WERI-Rb-1 (cell line): ENCODE results near the gene KLHL17.

Experiments
- DNase-seq: peaks from one replicate; pipeline ENCODE4 v3.0.0-alpha.2; 2020
- H3K27ac ChIP-seq: fragments of 250-450 bp; sonication (Bioruptor Pico); 2 replicates; pipeline ENCODE4 v1.5.1; 2020; ENCODE audit warnings: mild to moderate bottlenecking, moderate library complexity
- H3K27me3 ChIP-seq: fragments of 250-450 bp; sonication (Bioruptor Pico); 2 replicates; pipeline ENCODE4 v1.5.1; 2021; ENCODE audit warnings: mild to moderate bottlenecking, low read depth, moderate library complexity; ENCODE audit not compliant: insufficient read depth, severe bottlenecking
- H3K36me3 ChIP-seq: fragments of 250-450 bp; sonication (Bioruptor Pico); 2 replicates; pipeline ENCODE4 v1.5.1; 2020; ENCODE audit warnings: mild to moderate bottlenecking, moderate library complexity
- H3K4me3 ChIP-seq: 2 replicates; pipeline ENCODE4 v1.5.1; 2011; ENCODE audit warnings: low read depth, mild to moderate bottlenecking, control low read depth, low read length
- H3K9me3 ChIP-seq: fragments of 250-450 bp; sonication (Bioruptor Pico); 2 replicates; pipeline ENCODE4 v1.5.1; 2021; ENCODE audit warnings: mild to moderate bottlenecking, moderate library complexity; ENCODE audit not compliant: severe bottlenecking
- CTCF ChIP-seq: IDR thresholded peaks from 2 replicates; pipeline ENCODE4 v1.5.1; 2011; ENCODE audit warnings: low read depth, mild to moderate bottlenecking, control low read depth, inconsistent platforms, low read length

The KLHL17 gene

GRCh38 chr1:1001057-1001783, 40.8 kb downstream of the KLHL17 start:
- TF ChIP-seq CTCF: no peak
- Histone ChIP-seq H3K27me3 (no peaks in the 10 kb centered on the region), H3K36me3 (peaks cover 16% of the 10 kb centered on the region), H3K9me3 (no peaks in the 10 kb centered on the region), H3K27ac (peak overlapping the region; percentile 99), H3K4me3 (peak overlapping the region; percentile 81)
- no peak for DNase-seq

- no peak for TF ChIP-seq CTCF
- Histone ChIP-seq H3K9me3 (no peaks in the 10 kb centered on the region), H3K36me3 (peaks cover 4% of the 10 kb centered on the region; the same call in 1 of the 2 replicates), H3K27ac (peak overlapping the region; percentile 63), H3K4me3 (no peak overlapping the region), H3K27me3 (no peaks in the 10 kb centered on the region)
- peak; percentile 57 for DNase-seq
These were observed 43.4 kb downstream of the KLHL17 start for GRCh38 chr1:1003618-1004419.

GRCh38 chr1:1004420-1004779, 44.0 kb downstream of the KLHL17 start:
- Histone ChIP-seq H3K4me3 (no peak overlapping the region), H3K27ac (peak overlapping the region; percentile 63), H3K9me3 (no peaks in the 10 kb centered on the region), H3K27me3 (no peaks in the 10 kb centered on the region), H3K36me3 (peaks cover 4% of the 10 kb centered on the region; the same call in 1 of the 2 replicates)
- peak; percentile 11 for DNase-seq
- no peak for TF ChIP-seq CTCF

GRCh38 chr1:1004780-1005697, 44.7 kb downstream of the KLHL17 start:
- peak; percentile 66 for DNase-seq
- no peak for TF ChIP-seq CTCF
- Histone ChIP-seq H3K27me3 (no peaks in the 10 kb centered on the region), H3K36me3 (peaks cover 4% of the 10 kb centered on the region; the same call in 1 of the 2 replicates), H3K27ac (peak overlapping the region; percentile 63), H3K4me3 (peak overlapping the region; percentile 1; the same call in 1 of the 2 replicates), H3K9me3 (no peaks in the 10 kb centered on the region)

- H3K4me3 ChIP-seq: no peak overlapping the region
- peaks cover 4% of the 10 kb centered on the region; the same call in 1 of the 2 replicates for H3K36me3 ChIP-seq
- peak overlapping the region; percentile 63 for H3K27ac ChIP-seq
- H3K9me3 ChIP-seq: no peaks in the 10 kb centered on the region
- no peak for TF ChIP-seq CTCF
- peak; percentile 11 for DNase-seq
- H3K27me3 ChIP-seq: no peaks in the 10 kb centered on the region
These were observed 45.5 kb downstream of the KLHL17 start for GRCh38 chr1:1005774-1006304.
